C4-2B (cell line): ENCODE data around the gene ATP5F1D.

Experiments
- H3K27ac ChIP-seq: fragments of 450-650 bp; 2 replicates; pipeline ENCODE4 v1.5.1; 2017
- CTCF ChIP-seq: fragments of 450-650 bp; conservative IDR thresholded peaks from 2 replicates; pipeline ENCODE4 v1.5.1; 2017; ENCODE audit warnings: mild to moderate bottlenecking
- ZFX ChIP-seq: fragments of 450-650 bp; IDR thresholded peaks from 2 replicates; pipeline ENCODE4 v1.6.1; 2017

Gene ATP5F1D

GRCh38 chr19:1236576-1236975, 5.0 kb upstream of the ATP5F1D start:
- peak overlapping the region; percentile 54; the same call in 1 of the 2 replicates for H3K27ac ChIP-seq
- no peak for TF ChIP-seq CTCF
- no peak for TF ChIP-seq ZFX

- H3K27ac ChIP-seq = peak overlapping the region; percentile 54
- 0 out of 2 replicates have a peak, but pooled peaks have one; percentile 5 for TF ChIP-seq ZFX
- no peak for TF ChIP-seq CTCF
Measured at GRCh38 chr19:1237027-1237659, 4.4 kb upstream of the ATP5F1D start.

GRCh38 chr19:1237754-1238368, 3.7 kb upstream of the ATP5F1D start, which contains the start of gene CBARP:
Gene CBARP, minus strand, starts transcription at chr19:1238005. Its CDS starts 1,905 bp downstream, at chr19:1236100.
- H3K27ac ChIP-seq = peak within 1 kb of the TSS; percentile 54
- TF ChIP-seq ZFX (no peak), CTCF (no peak)

- TF ChIP-seq ZFX = no peak
- TF ChIP-seq CTCF = no peak
- H3K27ac ChIP-seq = peak overlapping the region; percentile 54; the same call in 1 of the 2 replicates
Measured at GRCh38 chr19:1238369-1239303, 2.9 kb upstream of the ATP5F1D start.

GRCh38 chr19:1239420-1239795, 2.1 kb upstream of the ATP5F1D start:
- TF ChIP-seq CTCF = no peak
- no peak for TF ChIP-seq ZFX
- H3K27ac ChIP-seq = no peak overlapping the region; the same call in 1 of the 2 replicates

GRCh38 chr19:1239796-1240737, 1.5 kb upstream of the ATP5F1D start:
- peak overlapping the region; percentile 97 for H3K27ac ChIP-seq
- TF ChIP-seq CTCF (peak; percentile 97), ZFX (no peak)
